ENCODE measurements around the gene SLC25A12.

DNA sequence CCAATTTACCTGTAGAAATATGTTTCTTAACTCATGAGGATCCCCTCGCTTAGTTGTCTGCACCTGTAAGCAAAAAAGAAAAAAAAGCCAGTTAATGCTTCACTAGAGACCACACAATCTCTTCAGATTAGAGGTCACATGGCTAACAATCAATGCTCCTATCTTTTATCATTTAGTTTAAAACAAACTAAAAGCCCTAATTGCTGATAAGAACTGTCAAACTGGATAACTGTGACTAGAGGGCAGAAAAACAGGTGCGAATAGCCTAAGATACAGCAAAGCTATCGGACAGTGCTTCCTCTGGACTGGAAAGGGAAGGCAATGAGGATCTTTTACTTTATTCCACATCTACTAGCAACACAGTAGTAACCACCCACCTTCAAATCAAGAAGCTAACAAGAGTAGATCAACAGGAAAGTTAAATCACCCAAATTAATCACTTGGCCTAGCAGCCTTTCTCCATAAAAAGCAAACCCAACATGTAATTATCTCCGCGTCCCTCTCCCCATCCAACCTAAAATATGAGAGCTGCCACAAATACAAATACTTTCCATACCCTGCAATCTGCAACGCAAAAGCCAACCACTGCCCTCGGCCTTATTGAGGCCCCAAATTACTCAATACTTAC is 734 bp downstream of the SLC25A12 start:
- TF ChIP-seq CTCF (IDR thresholded peaks at IDR 0.05) (no peak), POLR2A (IDR thresholded peaks at IDR 0.05) (no peak), POLR2AphosphoS5 (IDR thresholded peaks at IDR 0.05) (no peak)
